Mesendoderm (in vitro differentiated cells): ENCODE measurements around the gene RGS17.
A peak's percentile ranks its signal among the peaks of the same experiment; 100 is the strongest.
"Not testable (repeated sequence)": the region's sequence is repeated elsewhere in the genome, so short reads cannot be mapped to it uniquely, and the experiment has no call there.

Experiments used
- DNase-seq: peaks from one replicate; pipeline ENCODE4 v3.0.0; 2013
- H2AK5ac ChIP-seq: 2 replicates; pipeline ENCODE4 v1.6.1; 2013; ENCODE audit warnings: low read length, inconsistent platforms
- H2BK120ac ChIP-seq: 2 replicates; pipeline ENCODE4 v1.6.1; 2013; ENCODE audit warnings: low read depth, mild to moderate bottlenecking, low read length, moderate library complexity, mixed read lengths
- H2BK15ac ChIP-seq: replicated peaks from 2 replicates; pipeline ENCODE4 v1.6.1; 2013; ENCODE audit warnings: low read depth, mild to moderate bottlenecking, moderate library complexity
- H2BK5ac ChIP-seq: 2 replicates; pipeline ENCODE4 v1.6.1; 2013; ENCODE audit warnings: low read length, inconsistent platforms
- H3K18ac ChIP-seq: 2 replicates; pipeline ENCODE4 v1.6.1; 2013; ENCODE audit warnings: mild to moderate bottlenecking, low read length, mixed read lengths
- H3K23ac ChIP-seq: one replicate; pipeline ENCODE4 v1.6.1; 2013; ENCODE audit warnings: low read length
- H3K27ac ChIP-seq: 2 replicates; pipeline ENCODE4 v1.5.1; 2013; ENCODE audit warnings: low read depth, mild to moderate bottlenecking, inconsistent platforms, low read length, moderate library complexity
- H3K27me3 ChIP-seq: 2 replicates; pipeline ENCODE4 v1.6.1; 2013; ENCODE audit warnings: low read length, control low read depth, mild to moderate bottlenecking, inconsistent platforms; ENCODE audit not compliant: insufficient read depth, poor library complexity
- H3K36me3 ChIP-seq: 2 replicates; pipeline ENCODE4 v1.6.1; 2013; ENCODE audit warnings: low read length, inconsistent platforms; ENCODE audit not compliant: control insufficient read depth, insufficient read depth
- H3K4ac ChIP-seq: one replicate; pipeline ENCODE4 v1.6.1; 2013; ENCODE audit warnings: low read depth, mild to moderate bottlenecking, low read length, moderate library complexity
- H3K4me1 ChIP-seq: 2 replicates; pipeline ENCODE4 v1.6.1; 2013; ENCODE audit warnings: low read depth, low read length, inconsistent platforms; ENCODE audit not compliant: control insufficient read depth
- H3K4me2 ChIP-seq: 2 replicates; pipeline ENCODE4 v1.6.1; 2013; ENCODE audit warnings: low read length
- H3K4me3 ChIP-seq: 2 replicates; pipeline ENCODE4 v1.5.1; 2013; ENCODE audit warnings: mild to moderate bottlenecking, low read length
- H3K56ac ChIP-seq: one replicate; pipeline ENCODE4 v1.6.1; 2013; ENCODE audit warnings: low read length
- H3K79me1 ChIP-seq: 2 replicates; pipeline ENCODE4 v1.6.1; 2013; ENCODE audit warnings: low read length, inconsistent platforms
- H3K79me2 ChIP-seq: 2 replicates; pipeline ENCODE4 v1.6.1; 2013; ENCODE audit warnings: mild to moderate bottlenecking, low read length; ENCODE audit not compliant: control insufficient read depth, insufficient read depth
- H3K9ac ChIP-seq: 2 replicates; pipeline ENCODE4 v1.6.1; 2013; ENCODE audit warnings: low read length, inconsistent platforms
- H4K5ac ChIP-seq: one replicate; pipeline ENCODE4 v1.6.1; 2013; ENCODE audit warnings: low read length
- H4K8ac ChIP-seq: one replicate; pipeline ENCODE4 v1.6.1; 2013; ENCODE audit warnings: low read depth, mild to moderate bottlenecking, control low read depth, low read length, moderate library complexity
- WGBS: extraction: QIAGEN DNeasy Blood & Tissue Kit; methylation state at CpG from one replicate; pipeline ENCODE4 v1.1.7; 2013; ENCODE audit warnings: low lambda C conversion rate, missing lambda C conversion rate; ENCODE audit not compliant: insufficient coverage; ENCODE audit errors: extremely low coverage; 5-methylcytosine and 5-hydroxymethylcytosine counted together

RGS17 gene

DNA sequence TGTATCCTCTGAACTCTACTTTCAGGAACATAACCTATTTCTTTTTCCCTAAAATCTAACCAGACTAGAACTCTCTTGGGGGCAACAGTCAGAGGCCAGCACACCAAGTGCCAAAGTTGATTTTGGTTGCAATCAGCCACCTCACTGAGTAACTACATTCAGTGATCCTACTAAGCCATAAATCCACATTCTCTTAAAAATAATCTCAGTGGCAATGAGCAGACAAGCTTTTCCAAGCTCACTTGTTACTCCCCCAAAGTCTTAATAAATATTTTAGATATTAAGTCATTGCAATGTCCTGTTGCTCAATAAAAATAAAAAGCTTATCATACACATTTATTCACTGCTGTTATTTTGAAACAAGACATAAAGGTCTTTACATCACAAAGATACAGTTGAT is 9.8 kb downstream of the RGS17 start:
- DNase-seq, result no peak
- H3K36me3 ChIP-seq, result no peaks in the 10 kb centered on the region
- H3K79me1 ChIP-seq, result no peaks in the 10 kb centered on the region
- H3K4me1 ChIP-seq, result no peaks in the 10 kb centered on the region
- no peak overlapping the region for H3K4me2 ChIP-seq
- H4K5ac ChIP-seq, result no peak overlapping the region
- H2AK5ac ChIP-seq, result no peak overlapping the region
- H3K56ac ChIP-seq, result no peak overlapping the region
- H3K27ac ChIP-seq, result no peak overlapping the region
- H3K4ac ChIP-seq, result no peak overlapping the region
- H3K23ac ChIP-seq, result no peak overlapping the region
- H2BK15ac ChIP-seq, result no peak overlapping the region
- H3K18ac ChIP-seq, result no peak overlapping the region
- no peaks in the 10 kb centered on the region for H3K27me3 ChIP-seq
- H3K4me3 ChIP-seq, result no peak overlapping the region
- H2BK5ac ChIP-seq, result no peak overlapping the region
- no peak overlapping the region for H4K8ac ChIP-seq
- H3K79me2 ChIP-seq, result no peaks in the 10 kb centered on the region
- H2BK120ac ChIP-seq, result no peak overlapping the region
- no peak overlapping the region for H3K9ac ChIP-seq

DNA sequence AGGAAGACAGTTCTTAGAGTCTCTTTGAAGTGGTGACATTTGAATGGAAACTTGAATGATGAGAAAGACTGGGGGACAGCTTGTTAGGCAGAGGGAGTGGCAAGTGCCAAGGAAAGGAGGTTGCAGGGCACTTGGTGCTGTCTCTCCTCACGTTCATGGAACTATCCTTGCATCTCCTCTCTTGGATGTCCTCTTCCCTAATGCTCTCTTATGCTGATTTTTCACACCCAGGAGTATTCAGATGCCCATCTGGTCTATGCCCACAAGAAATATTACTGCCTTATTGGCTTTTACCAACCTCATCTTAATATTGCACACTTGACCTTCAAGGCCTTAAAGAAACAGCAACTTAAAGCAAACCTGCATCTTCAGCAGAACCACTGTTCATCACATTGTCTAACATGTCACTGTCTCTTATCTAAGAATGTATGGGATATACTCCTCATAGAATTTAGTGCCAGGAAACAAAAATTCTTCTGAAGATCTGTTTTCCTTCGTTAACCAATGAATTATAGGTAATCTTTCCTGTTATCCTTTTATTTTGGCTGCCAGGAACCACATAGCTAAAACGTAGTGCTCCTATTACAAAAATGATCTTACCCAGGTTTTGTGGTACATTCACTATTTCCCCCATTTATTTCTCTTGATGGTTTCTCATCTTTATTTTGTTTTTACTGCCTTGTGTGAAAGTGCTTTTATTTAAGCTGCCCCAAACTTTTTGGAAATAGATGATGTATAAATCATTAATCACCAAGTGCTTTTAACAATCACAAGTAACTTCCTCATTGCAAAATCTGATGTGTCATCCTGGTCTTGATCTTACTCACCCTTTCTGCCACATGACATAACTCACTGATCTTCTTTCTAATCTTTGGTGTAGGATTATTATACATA is 12.8 kb downstream of the RGS17 start:
- H3K56ac ChIP-seq, result no peak overlapping the region
- H3K18ac ChIP-seq, result no peak overlapping the region
- H3K4me2 ChIP-seq, result no peak overlapping the region
- no peak overlapping the region for H4K8ac ChIP-seq
- no peak overlapping the region for H2AK5ac ChIP-seq
- no peak overlapping the region for H2BK120ac ChIP-seq
- no peaks in the 10 kb centered on the region for H3K36me3 ChIP-seq
- H3K4ac ChIP-seq, result no peak overlapping the region
- H2BK5ac ChIP-seq, result no peak overlapping the region
- no peaks in the 10 kb centered on the region for H3K4me1 ChIP-seq
- H2BK15ac ChIP-seq, result no peak overlapping the region
- whole genome bisulfite sequencing, result no CpG with 5 or more reads among the region's 3 CpGs
- H3K79me2 ChIP-seq, result no peaks in the 10 kb centered on the region
- no peaks in the 10 kb centered on the region for H3K27me3 ChIP-seq
- H3K27ac ChIP-seq, result no peak overlapping the region
- H3K9ac ChIP-seq, result no peak overlapping the region
- no peaks in the 10 kb centered on the region for H3K79me1 ChIP-seq
- H4K5ac ChIP-seq, result no peak overlapping the region
- no peak overlapping the region for H3K23ac ChIP-seq
- DNase-seq, result no peak
- H3K4me3 ChIP-seq, result no peak overlapping the region

DNA sequence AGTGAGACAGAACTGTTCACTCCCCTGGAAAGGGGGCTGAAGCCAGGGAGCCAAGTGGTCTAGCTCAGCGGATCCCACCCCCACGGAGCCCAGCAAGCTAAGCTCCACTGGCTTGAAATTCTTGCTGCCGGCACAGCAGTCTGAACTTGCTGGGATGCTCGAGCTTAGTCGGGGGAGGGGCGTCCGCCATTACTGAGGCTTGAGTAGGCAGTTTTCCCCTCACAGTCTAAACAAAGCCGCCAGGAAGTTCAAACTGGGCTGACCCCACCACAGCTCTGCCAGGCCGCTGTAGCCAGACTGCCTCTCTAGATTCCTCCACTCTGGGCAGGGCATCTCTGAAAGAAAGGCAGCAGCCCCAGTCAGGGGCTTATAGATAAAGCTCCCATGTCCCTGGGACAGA is 20.0 kb downstream of the RGS17 start:
- H3K79me1 ChIP-seq, H4K5ac ChIP-seq, H3K4me1 ChIP-seq, H2AK5ac ChIP-seq, H3K4me3 ChIP-seq, H2BK15ac ChIP-seq, H3K27ac ChIP-seq, H4K8ac ChIP-seq, H2BK120ac ChIP-seq, H3K18ac ChIP-seq, H3K27me3 ChIP-seq, H3K4me2 ChIP-seq, H2BK5ac ChIP-seq, H3K23ac ChIP-seq, H3K4ac ChIP-seq, H3K9ac ChIP-seq, H3K36me3 ChIP-seq, H3K56ac ChIP-seq, H3K79me2 ChIP-seq: not testable (repeated sequence)
- no CpG with 5 or more reads among the region's 9 CpGs for WGBS
- peak; percentile 59 for DNase-seq

DNA sequence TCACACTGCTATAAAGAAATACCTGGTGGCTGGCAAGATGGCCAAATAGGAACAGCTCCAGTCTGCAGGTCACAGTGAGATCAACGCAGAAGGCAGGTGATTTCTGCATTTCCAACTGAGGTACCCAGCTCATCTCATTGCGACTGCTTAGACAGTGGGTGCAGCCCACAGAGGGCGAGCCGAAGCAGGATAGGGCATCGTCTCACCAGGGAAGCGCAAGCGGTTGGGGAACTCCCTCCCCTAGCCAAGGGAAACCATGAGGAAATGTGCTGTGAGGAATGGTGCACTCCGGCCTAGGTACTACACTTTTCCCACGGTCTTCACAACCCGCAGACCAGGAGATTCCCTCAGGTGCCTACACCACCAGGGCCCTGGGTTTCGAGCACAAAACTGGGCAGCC is 20.5 kb downstream of the RGS17 start:
- H3K18ac ChIP-seq, H3K79me2 ChIP-seq, H3K23ac ChIP-seq, H3K27ac ChIP-seq, H3K4ac ChIP-seq, H3K36me3 ChIP-seq, H2BK5ac ChIP-seq, H3K4me3 ChIP-seq, H2BK120ac ChIP-seq, H2AK5ac ChIP-seq, DNase-seq, H4K5ac ChIP-seq, H3K4me2 ChIP-seq, H4K8ac ChIP-seq, H2BK15ac ChIP-seq, H3K56ac ChIP-seq, H3K4me1 ChIP-seq, H3K27me3 ChIP-seq, H3K9ac ChIP-seq, H3K79me1 ChIP-seq: not testable (repeated sequence)
- WGBS, result no CpG with 5 or more reads among the region's 11 CpGs

DNA sequence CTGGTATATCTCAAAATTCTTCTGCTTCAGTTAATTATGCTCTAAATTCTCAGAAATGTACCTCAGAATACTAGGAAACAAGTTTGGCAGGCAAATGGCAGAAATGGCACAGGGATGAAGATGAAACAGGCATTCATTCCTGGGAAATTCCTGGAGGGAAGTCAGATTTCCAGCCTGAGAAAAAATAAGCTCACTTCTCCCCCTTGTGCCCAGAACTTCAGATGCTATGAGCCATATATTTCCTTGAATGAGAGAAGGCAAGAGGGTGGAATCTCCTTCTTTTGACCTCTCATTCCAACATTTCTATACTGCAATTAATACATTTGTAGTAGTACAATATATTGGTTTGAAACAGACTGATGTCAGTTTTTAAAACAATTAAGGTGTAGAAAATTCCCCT is 22.8 kb downstream of the RGS17 start:
- H3K4me3 ChIP-seq, result no peak overlapping the region
- H2BK120ac ChIP-seq, result no peak overlapping the region
- H2AK5ac ChIP-seq, result no peak overlapping the region
- H3K27ac ChIP-seq, result no peak overlapping the region
- no peaks in the 10 kb centered on the region for H3K36me3 ChIP-seq
- H4K8ac ChIP-seq, result no peak overlapping the region
- H3K27me3 ChIP-seq, result no peaks in the 10 kb centered on the region
- H4K5ac ChIP-seq, result no peak overlapping the region
- no peaks in the 10 kb centered on the region for H3K4me1 ChIP-seq
- H2BK5ac ChIP-seq, result no peak overlapping the region
- no peaks in the 10 kb centered on the region for H3K79me1 ChIP-seq
- H3K18ac ChIP-seq, result no peak overlapping the region
- H3K9ac ChIP-seq, result no peak overlapping the region
- no peaks in the 10 kb centered on the region for H3K79me2 ChIP-seq
- no peak overlapping the region for H3K56ac ChIP-seq
- no peak overlapping the region for H3K4ac ChIP-seq
- peak; percentile 48 for DNase-seq
- no peak overlapping the region for H3K23ac ChIP-seq
- H2BK15ac ChIP-seq, result no peak overlapping the region
- H3K4me2 ChIP-seq, result no peak overlapping the region

DNA sequence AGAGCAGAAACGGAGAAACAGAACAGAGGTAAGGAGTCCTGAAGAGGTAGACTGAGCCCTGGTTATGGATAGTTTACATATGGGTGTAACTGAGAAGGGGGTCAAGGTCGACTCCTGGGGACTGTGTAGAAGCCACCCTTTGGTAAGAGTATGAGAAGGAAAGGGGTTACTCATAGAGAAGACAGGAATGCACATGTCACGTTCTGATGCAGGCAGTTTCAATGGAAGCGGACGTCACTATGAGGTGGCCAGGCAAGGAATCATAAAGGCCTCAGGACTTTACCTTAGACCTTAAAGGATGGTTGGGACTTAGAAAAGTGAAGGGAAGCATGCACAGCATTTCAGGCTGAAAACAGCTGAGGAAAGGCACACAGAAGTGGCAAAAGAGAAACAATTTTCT is 25.1 kb downstream of the RGS17 start:
- Histone ChIP-seq H3K4me1 (no peaks in the 10 kb centered on the region), H3K4ac (no peak overlapping the region), H4K8ac (no peak overlapping the region), H3K18ac (no peak overlapping the region), H3K36me3 (no peaks in the 10 kb centered on the region), H2BK15ac (no peak overlapping the region), H3K27ac (no peak overlapping the region), H3K79me1 (no peaks in the 10 kb centered on the region), H3K56ac (no peak overlapping the region), H3K4me2 (no peak overlapping the region), H2AK5ac (no peak overlapping the region), H3K23ac (no peak overlapping the region), H2BK5ac (no peak overlapping the region), H3K79me2 (no peaks in the 10 kb centered on the region), H4K5ac (no peak overlapping the region), H2BK120ac (no peak overlapping the region), H3K27me3 (no peaks in the 10 kb centered on the region), H3K9ac (no peak overlapping the region), H3K4me3 (no peak overlapping the region)
- no CpG with 5 or more reads among the region's 5 CpGs for WGBS
- DNase-seq, result no peak
